ENCODE data around the gene THBD.

THBD gene

DNA sequence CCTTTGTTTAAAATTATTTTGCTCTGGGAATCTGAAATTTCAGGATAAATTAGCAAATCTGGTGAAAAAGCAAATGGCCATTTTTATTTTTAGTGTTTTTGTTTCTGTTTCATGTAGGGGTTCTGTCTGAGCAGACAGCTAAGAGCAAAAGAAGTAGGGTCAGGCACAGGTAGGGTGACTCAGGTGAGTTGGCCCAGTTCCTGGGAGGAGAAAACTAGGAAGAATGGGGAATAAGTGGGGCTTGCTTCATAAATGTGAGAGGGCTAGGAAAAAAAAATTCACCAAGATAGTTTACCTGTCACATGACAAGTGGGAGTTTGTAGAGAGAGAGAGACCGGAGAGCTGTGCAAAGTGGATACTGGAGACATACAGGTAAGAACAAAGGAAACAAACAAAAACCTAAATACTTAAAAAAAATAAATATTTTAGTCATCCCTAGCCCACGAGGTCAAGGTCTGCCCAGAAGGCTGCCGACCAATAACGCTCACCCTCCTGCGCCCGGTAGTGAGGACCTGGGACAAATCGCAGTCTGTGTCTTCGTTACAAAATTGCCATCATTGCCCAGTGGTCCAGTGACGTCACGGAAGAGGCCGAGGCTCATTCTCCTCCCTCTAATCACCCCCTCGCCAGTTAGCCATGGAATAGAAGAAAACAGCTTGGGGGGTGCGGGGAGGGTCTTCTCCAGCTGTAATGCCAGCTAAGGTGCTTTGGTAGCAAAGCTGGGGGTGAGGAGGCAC is 2.3 kb downstream of the THBD start:
- Histone ChIP-seq H2AFZ (ENCODE audit: low read depth, low read length) (no peak overlapping the region), H3K27me3 (ENCODE audit: low read depth, low read length) (peaks cover 22% of the 10 kb centered on the region), H3K36me3 (replicated peaks; ENCODE audit: low read depth, low read length) (no peaks in the 10 kb centered on the region), H3K27ac (ENCODE audit: low read length) (no peak overlapping the region), H4K20me1 (ENCODE audit: insufficient read depth, low read length) (no peaks in the 10 kb centered on the region), H3K4me1 (ENCODE audit: low read length) (no peaks in the 10 kb centered on the region), H3K9ac (ENCODE audit: low read length) (no peak overlapping the region), H3K9me3 (ENCODE audit: insufficient read depth, low read length) (no peaks in the 10 kb centered on the region), H3K4me3 (ENCODE audit: low read length) (no peak overlapping the region), H3K79me2 (ENCODE audit: low read length) (no peaks in the 10 kb centered on the region), H3K4me2 (ENCODE audit: low read length) (no peak overlapping the region)
- TF ChIP-seq, protein P1, sequence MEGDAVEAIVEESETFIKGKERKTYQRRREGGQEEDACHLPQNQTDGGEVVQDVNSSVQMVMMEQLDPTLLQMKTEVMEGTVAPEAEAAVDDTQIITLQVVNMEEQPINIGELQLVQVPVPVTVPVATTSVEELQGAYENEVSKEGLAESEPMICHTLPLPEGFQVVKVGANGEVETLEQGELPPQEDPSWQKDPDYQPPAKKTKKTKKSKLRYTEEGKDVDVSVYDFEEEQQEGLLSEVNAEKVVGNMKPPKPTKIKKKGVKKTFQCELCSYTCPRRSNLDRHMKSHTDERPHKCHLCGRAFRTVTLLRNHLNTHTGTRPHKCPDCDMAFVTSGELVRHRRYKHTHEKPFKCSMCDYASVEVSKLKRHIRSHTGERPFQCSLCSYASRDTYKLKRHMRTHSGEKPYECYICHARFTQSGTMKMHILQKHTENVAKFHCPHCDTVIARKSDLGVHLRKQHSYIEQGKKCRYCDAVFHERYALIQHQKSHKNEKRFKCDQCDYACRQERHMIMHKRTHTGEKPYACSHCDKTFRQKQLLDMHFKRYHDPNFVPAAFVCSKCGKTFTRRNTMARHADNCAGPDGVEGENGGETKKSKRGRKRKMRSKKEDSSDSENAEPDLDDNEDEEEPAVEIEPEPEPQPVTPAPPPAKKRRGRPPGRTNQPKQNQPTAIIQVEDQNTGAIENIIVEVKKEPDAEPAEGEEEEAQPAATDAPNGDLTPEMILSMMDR (IDR thresholded peaks at IDR 0.05; ENCODE audit: low read depth, low read length), result no peak
- no peak for TF ChIP-seq EZH2phosphoT487 (IDR thresholded peaks at IDR 0.05; ENCODE audit: low read depth)

DNA sequence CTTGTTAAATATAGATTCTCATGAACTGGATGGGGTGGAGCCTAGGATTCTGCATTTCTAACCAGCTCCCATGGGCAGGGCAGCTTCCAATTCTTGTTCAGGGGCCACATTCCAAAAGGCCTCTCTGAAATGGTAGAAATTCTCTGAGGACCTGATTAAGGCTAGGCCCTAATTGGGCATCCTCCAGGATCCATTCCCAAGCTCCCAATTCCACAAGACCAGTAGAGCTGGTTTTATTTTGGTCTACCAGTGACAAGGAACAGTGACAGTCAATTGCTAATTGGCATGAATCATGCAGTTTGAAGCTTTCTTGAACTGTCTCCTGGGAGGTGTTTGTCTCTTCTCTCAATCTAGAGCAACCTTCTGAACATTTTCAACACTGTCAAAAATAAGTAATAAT is 3.0 kb downstream of the THBD start:
- Histone ChIP-seq H3K4me2 (ENCODE audit: low read length) (no peak overlapping the region), H3K9ac (ENCODE audit: low read length) (no peak overlapping the region), H3K27ac (ENCODE audit: low read length) (no peak overlapping the region), H3K4me3 (ENCODE audit: low read length) (no peak overlapping the region), H3K9me3 (ENCODE audit: insufficient read depth, low read length) (no peaks in the 10 kb centered on the region), H3K79me2 (ENCODE audit: low read length) (no peaks in the 10 kb centered on the region), H4K20me1 (ENCODE audit: insufficient read depth, low read length) (no peaks in the 10 kb centered on the region), H3K4me1 (ENCODE audit: low read length) (no peaks in the 10 kb centered on the region), H3K27me3 (ENCODE audit: low read depth, low read length) (peaks cover 29% of the 10 kb centered on the region), H3K36me3 (replicated peaks; ENCODE audit: low read depth, low read length) (no peaks in the 10 kb centered on the region), H2AFZ (ENCODE audit: low read depth, low read length) (no peak overlapping the region)
- TF ChIP-seq, protein P1 (IDR thresholded peaks at IDR 0.05; ENCODE audit: low read depth, low read length), result no peak
- TF ChIP-seq EZH2phosphoT487 (IDR thresholded peaks at IDR 0.05; ENCODE audit: low read depth), result no peak

DNA sequence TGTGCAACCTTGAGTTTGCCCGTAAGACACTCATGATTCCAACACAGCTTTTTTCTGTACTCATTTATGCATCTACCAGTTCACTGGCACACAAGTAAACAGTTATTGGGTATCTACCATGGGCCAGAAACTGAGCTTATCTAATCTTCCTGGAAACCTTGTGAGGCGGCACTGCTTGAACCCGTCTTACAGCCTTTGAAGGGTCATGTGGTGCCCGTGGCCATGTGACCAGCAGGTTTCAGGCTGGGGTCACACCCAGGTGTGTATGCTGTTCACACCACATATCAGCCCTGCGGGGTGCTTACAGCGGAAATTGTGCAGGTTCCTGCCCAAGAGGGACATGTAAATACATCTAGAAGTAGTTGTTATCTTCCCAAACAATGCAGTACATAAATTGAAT is 6.1 kb downstream of the THBD start:
- Histone ChIP-seq H3K4me1 (ENCODE audit: low read length) (no peaks in the 10 kb centered on the region), H3K9me3 (ENCODE audit: insufficient read depth, low read length) (no peaks in the 10 kb centered on the region), H3K27me3 (ENCODE audit: low read depth, low read length) (peaks cover 60% of the 10 kb centered on the region), H3K36me3 (replicated peaks; ENCODE audit: low read depth, low read length) (no peaks in the 10 kb centered on the region), H3K9ac (ENCODE audit: low read length) (no peak overlapping the region), H3K27ac (ENCODE audit: low read length) (no peak overlapping the region), H3K4me2 (ENCODE audit: low read length) (no peak overlapping the region), H3K79me2 (ENCODE audit: low read length) (no peaks in the 10 kb centered on the region), H2AFZ (ENCODE audit: low read depth, low read length) (no peak overlapping the region), H3K4me3 (ENCODE audit: low read length) (no peak overlapping the region), H4K20me1 (ENCODE audit: insufficient read depth, low read length) (no peaks in the 10 kb centered on the region)
- TF ChIP-seq, protein P1 (IDR thresholded peaks at IDR 0.05; ENCODE audit: low read depth, low read length), result peak; percentile 28
- TF ChIP-seq EZH2phosphoT487 (IDR thresholded peaks at IDR 0.05; ENCODE audit: low read depth), result no peak

DNA sequence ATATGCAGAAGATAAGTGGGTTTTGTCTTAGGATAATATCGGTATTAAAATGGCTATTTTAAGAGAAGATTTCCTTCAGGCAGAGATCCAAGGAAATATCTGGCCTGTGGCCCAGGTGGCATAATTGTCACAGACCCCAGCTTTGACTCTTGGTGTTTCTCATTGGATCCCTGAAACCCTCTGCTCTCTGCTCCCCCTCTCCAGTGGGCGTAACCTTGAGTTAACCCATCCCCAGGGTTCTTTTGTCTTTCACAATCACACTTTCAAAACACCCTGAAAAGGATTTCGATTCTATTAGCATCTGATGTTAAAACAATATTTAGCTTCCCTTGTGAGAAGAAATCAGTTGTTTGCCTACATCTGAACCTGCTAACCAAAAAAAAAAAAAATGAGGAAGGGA is 7.2 kb downstream of the THBD start:
- H3K9me3 ChIP-seq (ENCODE audit: insufficient read depth, low read length), result no peaks in the 10 kb centered on the region
- no peaks in the 10 kb centered on the region for H3K79me2 ChIP-seq (ENCODE audit: low read length)
- H3K27me3 ChIP-seq (ENCODE audit: low read depth, low read length), result peaks cover 70% of the 10 kb centered on the region
- H3K27ac ChIP-seq (ENCODE audit: low read length), result no peak overlapping the region
- H3K9ac ChIP-seq (ENCODE audit: low read length), result no peak overlapping the region
- no peak overlapping the region for H3K4me2 ChIP-seq (ENCODE audit: low read length)
- no peak for TF ChIP-seq EZH2phosphoT487 (IDR thresholded peaks at IDR 0.05; ENCODE audit: low read depth)
- TF ChIP-seq, protein P1 (IDR thresholded peaks at IDR 0.05; ENCODE audit: low read depth, low read length), result no peak
- no peaks in the 10 kb centered on the region for H4K20me1 ChIP-seq (ENCODE audit: insufficient read depth, low read length)
- H3K4me1 ChIP-seq (ENCODE audit: low read length), result no peaks in the 10 kb centered on the region
- H2AFZ ChIP-seq (ENCODE audit: low read depth, low read length), result no peak overlapping the region
- no peak overlapping the region for H3K4me3 ChIP-seq (ENCODE audit: low read length)
- no peaks in the 10 kb centered on the region for H3K36me3 ChIP-seq (replicated peaks; ENCODE audit: low read depth, low read length)

All from OCI-LY3 (cell line).